ENCODE results near the gene ZDHHC17.

ZDHHC17 gene

GRCh38 chr12:76901628-76902380 is 137.9 kb downstream of the ZDHHC17 start:
- no peak overlapping the region for H3K4me3 ChIP-seq
- no peak overlapping the region for H3K27ac ChIP-seq

Data from skin epidermis (tissue), 12 donors.